ENCODE data around the gene ITGAX.
A peak's percentile ranks its signal among the peaks of the same experiment; 100 is the strongest.

The ITGAX gene

DNA sequence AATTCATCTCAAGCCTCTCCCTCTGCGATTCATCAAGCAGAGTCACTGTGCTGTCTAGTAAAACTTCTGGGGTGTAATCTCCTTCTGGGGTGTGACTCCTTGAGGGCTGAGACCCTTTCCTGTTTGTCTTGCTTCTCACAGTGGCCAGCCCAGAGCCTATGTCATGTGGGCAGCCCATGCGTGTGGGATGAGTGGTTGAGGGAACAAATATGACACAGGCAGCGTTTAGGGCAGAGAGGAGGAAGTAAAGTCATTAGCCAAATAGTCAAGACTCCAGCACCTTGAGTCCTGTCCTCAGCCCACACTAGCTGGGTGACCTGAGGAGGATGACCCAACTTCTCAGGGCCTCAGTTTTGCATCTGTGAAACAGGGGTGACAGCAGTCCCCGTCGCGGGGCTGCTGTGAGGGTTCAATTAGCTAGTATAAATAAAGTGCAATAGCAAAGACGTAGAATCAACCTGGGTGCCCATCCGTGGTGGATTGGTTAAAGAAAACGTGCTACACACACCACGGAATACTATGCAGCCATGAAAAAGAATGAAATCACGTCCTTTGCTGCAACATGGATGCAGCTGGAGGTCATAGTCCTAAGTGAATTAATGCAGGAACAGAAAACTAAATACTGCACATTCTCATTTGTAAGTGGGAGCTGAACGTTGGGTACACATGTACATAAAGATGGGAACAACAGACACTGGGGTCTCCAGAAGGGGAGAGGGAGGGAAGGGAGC lies 4.5 kb upstream of the ITGAX start:
- Histone ChIP-seq H3K9me3 (ENCODE audit: control insufficient read depth, insufficient read depth, low read depth, low read length) (no peaks in the 10 kb centered on the region; the same call in 1 of the 2 replicates), H3K9ac (ENCODE audit: low read length) (no peak overlapping the region), H3K36me3 (ENCODE audit: control insufficient read depth, insufficient read depth, low read length) (no peaks in the 10 kb centered on the region), H3K27ac (ENCODE audit: low read depth, low read length) (no peak overlapping the region), H3K4me1 (ENCODE audit: control insufficient read depth, insufficient read depth, low read length) (peaks cover 11% of the 10 kb centered on the region; the same call in 1 of the 2 replicates), H3K27me3 (ENCODE audit: control insufficient read depth, insufficient read depth, low read length) (no peaks in the 10 kb centered on the region), H3K4me3 (ENCODE audit: low read depth, low read length) (no peak overlapping the region)

DNA sequence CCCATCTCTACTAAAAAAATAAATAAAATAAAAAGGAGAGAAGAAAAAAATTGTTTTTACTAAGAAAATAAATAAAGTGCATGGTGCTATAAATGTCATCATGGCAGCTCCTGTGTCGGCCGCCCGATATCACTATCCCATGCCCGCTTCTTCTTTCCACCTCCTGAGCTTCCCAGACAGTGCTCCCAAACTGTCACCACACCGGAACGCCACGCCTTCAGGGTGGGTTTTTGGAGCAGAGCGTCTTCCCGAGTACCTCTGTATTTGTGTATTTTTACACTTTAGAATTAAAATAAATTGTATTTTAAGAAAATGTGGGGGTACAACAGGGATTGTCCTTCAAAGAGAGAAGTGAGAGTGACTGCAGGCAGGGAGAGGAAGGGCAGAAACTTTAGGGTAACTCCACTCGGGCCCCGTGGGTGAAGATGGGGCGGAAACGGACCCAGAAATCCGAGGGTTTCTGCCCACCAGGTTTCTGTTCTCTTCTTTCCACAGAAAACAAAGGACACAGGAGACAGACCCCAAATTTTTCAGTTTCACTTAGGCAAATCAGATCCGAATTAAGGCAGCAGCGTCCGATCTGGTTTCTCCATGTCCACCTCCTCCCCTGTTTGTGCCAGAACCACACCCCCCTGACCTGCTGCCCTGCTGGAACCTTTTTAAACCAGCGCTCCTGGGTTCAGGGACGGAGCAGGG lies 3.6 kb upstream of the ITGAX start:
- Histone ChIP-seq H3K27me3 (ENCODE audit: control insufficient read depth, insufficient read depth, low read length) (no peaks in the 10 kb centered on the region), H3K36me3 (ENCODE audit: control insufficient read depth, insufficient read depth, low read length) (no peaks in the 10 kb centered on the region), H3K4me1 (ENCODE audit: control insufficient read depth, insufficient read depth, low read length) (peaks cover 11% of the 10 kb centered on the region; the same call in 1 of the 2 replicates), H3K9ac (ENCODE audit: low read length) (no peak overlapping the region), H3K9me3 (ENCODE audit: control insufficient read depth, insufficient read depth, low read depth, low read length) (no peaks in the 10 kb centered on the region; the same call in 1 of the 2 replicates), H3K4me3 (ENCODE audit: low read depth, low read length) (no peak overlapping the region), H3K27ac (ENCODE audit: low read depth, low read length) (no peak overlapping the region)

GRCh38 chr16:31351942-31352325 lies 3.0 kb upstream of the ITGAX start:
- Histone ChIP-seq H3K9me3 (ENCODE audit: control insufficient read depth, insufficient read depth, low read depth, low read length) (no peaks in the 10 kb centered on the region; the same call in 1 of the 2 replicates), H3K27ac (ENCODE audit: low read depth, low read length) (no peak overlapping the region), H3K4me3 (ENCODE audit: low read depth, low read length) (no peak overlapping the region), H3K27me3 (ENCODE audit: control insufficient read depth, insufficient read depth, low read length) (no peaks in the 10 kb centered on the region), H3K9ac (ENCODE audit: low read length) (no peak overlapping the region), H3K4me1 (ENCODE audit: control insufficient read depth, insufficient read depth, low read length) (peaks cover 15% of the 10 kb centered on the region; the same call in 1 of the 2 replicates), H3K36me3 (ENCODE audit: control insufficient read depth, insufficient read depth, low read length) (no peaks in the 10 kb centered on the region)

GRCh38 chr16:31352376-31353115 lies 2.4 kb upstream of the ITGAX start:
- H3K4me1 ChIP-seq (ENCODE audit: control insufficient read depth, insufficient read depth, low read length): peaks cover 15% of the 10 kb centered on the region; the same call in 1 of the 2 replicates
- no peak overlapping the region for H3K9ac ChIP-seq (ENCODE audit: low read length)
- H3K36me3 ChIP-seq (ENCODE audit: control insufficient read depth, insufficient read depth, low read length): no peaks in the 10 kb centered on the region
- H3K27ac ChIP-seq (ENCODE audit: low read depth, low read length): no peak overlapping the region
- H3K27me3 ChIP-seq (ENCODE audit: control insufficient read depth, insufficient read depth, low read length): no peaks in the 10 kb centered on the region
- no peaks in the 10 kb centered on the region; the same call in 1 of the 2 replicates for H3K9me3 ChIP-seq (ENCODE audit: control insufficient read depth, insufficient read depth, low read depth, low read length)
- H3K4me3 ChIP-seq (ENCODE audit: low read depth, low read length): no peak overlapping the region

- Histone ChIP-seq H3K9ac (ENCODE audit: low read length) (no peak overlapping the region), H3K4me3 (ENCODE audit: low read depth, low read length) (no peak overlapping the region), H3K9me3 (ENCODE audit: control insufficient read depth, insufficient read depth, low read depth, low read length) (no peaks in the 10 kb centered on the region; the same call in 1 of the 2 replicates), H3K36me3 (ENCODE audit: control insufficient read depth, insufficient read depth, low read length) (no peaks in the 10 kb centered on the region), H3K4me1 (ENCODE audit: control insufficient read depth, insufficient read depth, low read length) (peaks cover 15% of the 10 kb centered on the region; the same call in 1 of the 2 replicates), H3K27ac (ENCODE audit: low read depth, low read length) (no peak overlapping the region), H3K27me3 (ENCODE audit: control insufficient read depth, insufficient read depth, low read length) (no peaks in the 10 kb centered on the region)
These were observed 590 bp downstream of the ITGAX start for GRCh38 chr16:31355431-31356100.

GRCh38 chr16:31356566-31357323 lies 1.8 kb downstream of the ITGAX start:
- H3K36me3 ChIP-seq (ENCODE audit: control insufficient read depth, insufficient read depth, low read length): no peaks in the 10 kb centered on the region
- H3K4me1 ChIP-seq (ENCODE audit: control insufficient read depth, insufficient read depth, low read length): peaks cover 15% of the 10 kb centered on the region; the same call in 1 of the 2 replicates
- H3K27ac ChIP-seq (ENCODE audit: low read depth, low read length): no peak overlapping the region
- no peaks in the 10 kb centered on the region for H3K9me3 ChIP-seq (ENCODE audit: control insufficient read depth, insufficient read depth, low read depth, low read length)
- no peak overlapping the region for H3K9ac ChIP-seq (ENCODE audit: low read length)
- no peak overlapping the region for H3K4me3 ChIP-seq (ENCODE audit: low read depth, low read length)
- H3K27me3 ChIP-seq (ENCODE audit: control insufficient read depth, insufficient read depth, low read length): no peaks in the 10 kb centered on the region

DNA sequence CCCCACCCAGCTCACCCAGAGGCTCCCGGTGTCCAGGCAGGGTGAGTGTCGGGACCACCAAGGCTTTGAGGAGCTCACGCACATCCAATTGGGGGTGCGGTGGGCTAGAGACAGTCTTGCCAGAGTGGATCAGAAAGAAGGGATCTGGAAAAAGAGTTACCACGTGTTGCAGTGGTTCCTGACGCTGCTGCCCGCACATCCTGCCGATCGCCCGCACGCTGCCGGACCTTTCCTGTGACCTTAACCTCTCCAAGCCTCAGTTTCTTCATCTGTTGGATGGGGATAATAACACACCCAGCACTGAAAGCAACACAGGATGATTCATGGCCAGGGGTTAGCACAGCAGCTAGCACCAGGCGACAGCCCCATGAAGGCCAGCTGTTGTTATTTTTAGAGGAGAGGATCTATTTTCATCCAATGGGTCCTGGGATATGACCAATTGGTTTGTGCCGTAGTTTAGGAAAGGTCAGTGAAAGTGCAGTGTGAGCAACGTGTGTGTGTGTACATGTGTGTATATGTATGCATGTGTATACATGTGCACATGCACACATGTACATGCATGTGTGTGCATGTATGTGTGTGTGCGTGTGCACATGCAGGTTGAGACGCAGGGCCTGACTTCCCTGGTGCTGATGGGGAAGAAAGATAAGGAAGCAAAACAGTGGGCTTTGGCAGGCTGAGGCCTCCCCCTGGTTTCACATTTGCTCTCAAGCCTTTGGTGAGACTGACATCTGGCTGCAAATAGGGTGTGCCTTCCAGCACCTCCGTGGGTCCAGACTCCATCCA lies 2.5 kb downstream of the ITGAX start:
- Histone ChIP-seq H3K4me1 (ENCODE audit: control insufficient read depth, insufficient read depth, low read length) (peaks cover 15% of the 10 kb centered on the region; the same call in 1 of the 2 replicates), H3K27me3 (ENCODE audit: control insufficient read depth, insufficient read depth, low read length) (no peaks in the 10 kb centered on the region), H3K9me3 (ENCODE audit: control insufficient read depth, insufficient read depth, low read depth, low read length) (no peaks in the 10 kb centered on the region), H3K27ac (ENCODE audit: low read depth, low read length) (no peak overlapping the region), H3K4me3 (ENCODE audit: low read depth, low read length) (no peak overlapping the region), H3K36me3 (ENCODE audit: control insufficient read depth, insufficient read depth, low read length) (no peaks in the 10 kb centered on the region), H3K9ac (ENCODE audit: low read length) (no peak overlapping the region)

- Histone ChIP-seq H3K9me3 (ENCODE audit: control insufficient read depth, insufficient read depth, low read depth, low read length) (no peaks in the 10 kb centered on the region), H3K4me1 (ENCODE audit: control insufficient read depth, insufficient read depth, low read length) (peaks cover 5% of the 10 kb centered on the region; the same call in 1 of the 2 replicates), H3K27ac (ENCODE audit: low read depth, low read length) (no peak overlapping the region), H3K4me3 (ENCODE audit: low read depth, low read length) (no peak overlapping the region), H3K9ac (ENCODE audit: low read length) (no peak overlapping the region), H3K27me3 (ENCODE audit: control insufficient read depth, insufficient read depth, low read length) (no peaks in the 10 kb centered on the region), H3K36me3 (ENCODE audit: control insufficient read depth, insufficient read depth, low read length) (no peaks in the 10 kb centered on the region)
These were observed 5.3 kb downstream of the ITGAX start for GRCh38 chr16:31360251-31360650.

DNA sequence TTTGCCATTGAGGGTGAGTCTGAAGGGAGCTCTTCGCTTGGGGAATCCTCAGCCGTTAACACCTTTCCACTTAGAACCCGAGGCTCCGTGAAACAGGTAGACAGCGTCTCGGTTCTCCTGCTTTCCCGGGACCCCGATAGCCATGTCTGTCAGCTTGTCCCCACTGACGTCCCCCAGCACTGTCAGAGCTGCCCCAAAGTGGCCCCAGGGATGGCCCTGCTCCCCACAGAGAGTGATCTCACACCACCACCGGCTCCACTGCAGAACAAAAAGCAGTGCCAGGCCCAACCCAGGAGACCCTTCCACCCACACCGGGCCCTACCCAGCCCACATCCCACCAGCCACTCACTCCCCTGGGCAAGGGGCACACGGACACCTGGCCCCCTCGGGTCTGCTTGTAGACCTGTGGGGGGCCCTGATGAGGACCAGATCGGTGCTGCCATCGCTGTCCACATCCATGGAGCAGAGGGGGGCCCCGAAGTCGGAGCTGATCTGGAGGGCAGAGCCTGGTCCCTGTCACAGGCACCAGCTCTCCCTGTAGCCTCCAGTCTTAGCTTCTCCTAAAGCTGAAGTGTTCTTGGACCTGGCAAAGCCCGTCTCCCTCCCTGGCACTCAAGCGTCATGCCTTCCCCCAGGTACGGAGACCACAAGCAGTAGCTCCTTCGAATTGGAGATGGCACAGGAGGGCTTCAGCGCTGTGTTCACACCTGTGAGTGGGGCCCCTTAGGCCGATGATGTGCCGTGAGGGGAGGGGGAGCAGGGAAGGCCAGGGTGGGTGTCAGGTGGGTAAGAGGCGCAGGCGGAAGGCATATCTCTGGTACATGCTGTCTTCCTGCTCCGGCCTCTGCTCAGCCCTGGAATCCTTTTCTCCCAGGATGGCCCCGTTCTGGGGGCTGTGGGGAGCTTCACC lies 6.5 kb downstream of the ITGAX start:
- peaks cover 4% of the 10 kb centered on the region; the same call in 1 of the 2 replicates for H3K4me1 ChIP-seq (ENCODE audit: control insufficient read depth, insufficient read depth, low read length)
- H3K9me3 ChIP-seq (ENCODE audit: control insufficient read depth, insufficient read depth, low read depth, low read length): no peaks in the 10 kb centered on the region
- H3K36me3 ChIP-seq (ENCODE audit: control insufficient read depth, insufficient read depth, low read length): no peaks in the 10 kb centered on the region
- H3K27ac ChIP-seq (ENCODE audit: low read depth, low read length): no peak overlapping the region
- H3K9ac ChIP-seq (ENCODE audit: low read length): peak overlapping the region; percentile 19
- H3K27me3 ChIP-seq (ENCODE audit: control insufficient read depth, insufficient read depth, low read length): no peaks in the 10 kb centered on the region
- H3K4me3 ChIP-seq (ENCODE audit: low read depth, low read length): no peak overlapping the region
